Activated CD8-positive, alpha-beta T cell treated with anti-CD3 and anti-CD28 coated beads for 36 hours (primary cell): ENCODE measurements around the gene PCNX4. TPM values are rescaled to one million over a fixed set of nuclear protein-coding genes. Genes with fewer than 3 reads are reported as not detected.
"Not testable (repeated sequence)": the region's sequence is repeated elsewhere in the genome, so short reads cannot be mapped to it uniquely, and the experiment has no call there.

Source experiments
- ATAC-seq: fragments of 200-7000 bp; cut with Tn5 transposase; one replicate; pipeline ENCODE4 v1.10.0; 2021; ENCODE audit warnings: mild to moderate bottlenecking, moderate library complexity
- CTCF ChIA-PET: fragments of 350-600 bp; sonication (Branson Sonifier 250); formaldehyde crosslinking; loops from one replicate; lab custom pipeline; 2021; ENCODE audit warnings: antibody characterized with exemption; lab: Charles Lee
- POLR2A ChIA-PET: fragments of 350-600 bp; sonication (Branson Sonifier 250); formaldehyde crosslinking; loops from one replicate; lab custom pipeline; 2021; ENCODE audit warnings: antibody characterized with exemption; lab: Charles Lee
- DNase-seq: peaks from one replicate; pipeline ENCODE4 v3.0.0-alpha.2; 2020
- H3K27ac Mint-ChIP-seq: one replicate; pipeline ENCODE4 v1.8.0; 2021; ENCODE audit warnings: mild to moderate bottlenecking, mixed read lengths
- H3K27me3 Mint-ChIP-seq: one replicate; pipeline ENCODE4 v1.8.0; 2021; ENCODE audit warnings: mixed read lengths
- H3K36me3 Mint-ChIP-seq: one replicate; pipeline ENCODE4 v1.8.0; 2021; ENCODE audit warnings: low read depth, mixed read lengths
- H3K4me1 Mint-ChIP-seq: one replicate; pipeline ENCODE4 v1.8.0; 2021; ENCODE audit warnings: low read depth, mixed read lengths
- H3K4me3 Mint-ChIP-seq: one replicate; pipeline ENCODE4 v1.8.0; 2021; ENCODE audit warnings: mild to moderate bottlenecking, moderate library complexity, mixed read lengths
- H3K9me3 Mint-ChIP-seq: one replicate; pipeline ENCODE4 v1.8.0; 2021; ENCODE audit warnings: mixed read lengths
- intact Hi-C: fragments of 100-400 bp; cut with micrococcal nuclease; formaldehyde crosslinking; loops from one replicate; pipeline ENCODE4 v1.10.0; 2022
- total RNA-seq, 2 experiments: library from RNA; stranded (reverse); gene quantifications; one replicate each; pipeline ENCODE4 v1.2.3, GENCODE V29; 2021
- TF ChIP-seq, protein P1 (sequence below): fragments of 200-600 bp; IDR thresholded peaks from one replicate; pipeline ENCODE4 v1.8.0; 2022; ENCODE audit warnings: antibody characterized with exemption, mild to moderate bottlenecking

The PCNX4 gene
- total RNA-seq, 2 experiments from 2014 or later: 28.2 to 30.0 TPM

DNA sequence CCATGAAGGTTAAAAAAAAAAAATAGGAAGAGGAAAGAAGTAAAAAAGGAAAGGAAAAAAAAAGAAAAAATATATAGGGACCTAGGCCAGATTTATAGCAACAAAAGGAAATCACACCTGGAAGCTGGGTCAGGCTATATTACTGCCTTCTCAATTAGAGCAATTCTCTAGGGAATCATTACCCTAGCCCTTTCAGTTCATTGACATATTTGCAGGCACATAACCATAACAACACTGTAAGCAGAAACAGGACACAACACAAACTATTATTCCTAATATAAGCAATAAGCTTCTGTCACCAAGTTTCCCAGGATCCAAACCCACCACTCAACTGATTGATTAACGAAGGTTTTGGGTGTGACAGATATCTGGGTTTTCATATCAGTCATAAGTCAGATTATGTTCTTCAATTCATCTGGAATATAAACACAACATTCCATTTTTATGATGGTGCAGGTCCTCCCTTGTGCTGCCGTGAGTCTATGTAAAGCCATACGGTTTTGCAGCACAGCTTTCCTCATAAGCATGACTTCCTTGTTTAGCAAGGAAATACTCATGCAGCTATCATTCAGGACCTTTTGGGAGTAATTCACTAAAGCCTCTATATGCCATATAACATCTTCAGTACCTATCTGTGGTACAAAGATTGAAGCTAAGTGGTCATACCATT lies 4.2 kb downstream of the PCNX4 start:
- intact Hi-C loops: no loop called here
- Mint-ChIP-seq H3K36me3 (peaks cover 48% of the 10 kb centered on the region), H3K9me3 (no peaks in the 10 kb centered on the region), H3K27me3 (no peaks in the 10 kb centered on the region), H3K27ac (no peak overlapping the region), H3K4me1 (peaks cover 40% of the 10 kb centered on the region), H3K4me3 (no peak overlapping the region)
- TF ChIP-seq, protein P1, sequence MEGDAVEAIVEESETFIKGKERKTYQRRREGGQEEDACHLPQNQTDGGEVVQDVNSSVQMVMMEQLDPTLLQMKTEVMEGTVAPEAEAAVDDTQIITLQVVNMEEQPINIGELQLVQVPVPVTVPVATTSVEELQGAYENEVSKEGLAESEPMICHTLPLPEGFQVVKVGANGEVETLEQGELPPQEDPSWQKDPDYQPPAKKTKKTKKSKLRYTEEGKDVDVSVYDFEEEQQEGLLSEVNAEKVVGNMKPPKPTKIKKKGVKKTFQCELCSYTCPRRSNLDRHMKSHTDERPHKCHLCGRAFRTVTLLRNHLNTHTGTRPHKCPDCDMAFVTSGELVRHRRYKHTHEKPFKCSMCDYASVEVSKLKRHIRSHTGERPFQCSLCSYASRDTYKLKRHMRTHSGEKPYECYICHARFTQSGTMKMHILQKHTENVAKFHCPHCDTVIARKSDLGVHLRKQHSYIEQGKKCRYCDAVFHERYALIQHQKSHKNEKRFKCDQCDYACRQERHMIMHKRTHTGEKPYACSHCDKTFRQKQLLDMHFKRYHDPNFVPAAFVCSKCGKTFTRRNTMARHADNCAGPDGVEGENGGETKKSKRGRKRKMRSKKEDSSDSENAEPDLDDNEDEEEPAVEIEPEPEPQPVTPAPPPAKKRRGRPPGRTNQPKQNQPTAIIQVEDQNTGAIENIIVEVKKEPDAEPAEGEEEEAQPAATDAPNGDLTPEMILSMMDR: no peak
- no peak for ATAC-seq
- DNase-seq: no peak
- ChIA-PET POLR2A (interaction anchor here (0.8 to 1.5 kb wide), 3 partner anchors 14 to 153 kb away, joined by 3 to 4 read pairs (median 3); no protein-coding TSS in a partner anchor), CTCF (interaction anchor here (1.1 to 1.5 kb wide), 2 partner anchors 10 to 56 kb away, joined by 3 to 4 read pairs; no protein-coding TSS in a partner anchor)

- Mint-ChIP-seq H3K9me3 (no peaks in the 10 kb centered on the region), H3K4me3 (no peak overlapping the region), H3K27me3 (no peaks in the 10 kb centered on the region), H3K4me1 (peaks cover 52% of the 10 kb centered on the region), H3K27ac (no peak overlapping the region), H3K36me3 (peaks cover 46% of the 10 kb centered on the region)
- ChIA-PET POLR2A (no interaction called here), CTCF (no interaction called here)
- ATAC-seq (no peak), DNase-seq (no peak)
- intact Hi-C loops: no loop called here
- TF ChIP-seq, protein P1: no peak
Observed at GRCh38 chr14:60097974-60098373, 6.3 kb downstream of the PCNX4 start.

DNA sequence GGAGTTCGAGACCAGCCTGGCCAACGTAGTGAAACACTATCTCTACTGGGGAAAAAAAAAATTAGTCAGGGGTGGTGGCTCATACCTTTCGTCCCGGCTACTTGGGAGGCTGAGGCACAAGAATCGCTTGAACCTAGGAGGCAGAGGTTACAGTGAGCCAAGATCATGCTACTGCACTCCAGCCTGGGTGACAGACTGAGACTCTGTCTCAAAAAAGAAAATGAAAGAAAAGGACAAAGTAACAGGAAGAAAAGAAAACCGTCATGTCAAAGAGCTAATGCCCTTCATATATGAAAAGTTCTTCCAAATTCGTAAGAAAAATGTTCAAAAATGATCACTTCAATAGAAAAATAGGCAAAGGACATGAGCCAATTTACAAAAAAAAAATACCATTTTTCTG lies 8.1 kb downstream of the PCNX4 start:
- intact Hi-C loops: not testable (repeated sequence)

GRCh38 chr14:60101786-60102185 lies 10.1 kb downstream of the PCNX4 start:
- ATAC-seq (no peak), DNase-seq (no peak)
- no peak overlapping the region for H3K4me3 Mint-ChIP-seq
- intact Hi-C loops: no loop called here
- POLR2A ChIA-PET: no interaction called here
- H3K9me3 Mint-ChIP-seq: peaks cover 2% of the 10 kb centered on the region
- H3K27ac Mint-ChIP-seq: no peak overlapping the region
- peaks cover 38% of the 10 kb centered on the region for H3K36me3 Mint-ChIP-seq
- H3K4me1 Mint-ChIP-seq: peaks cover 40% of the 10 kb centered on the region
- TF ChIP-seq, protein P1: no peak
- H3K27me3 Mint-ChIP-seq: no peaks in the 10 kb centered on the region
- CTCF ChIA-PET: interaction anchor here (0.6 to 1.1 kb wide), 2 partner anchors 9 to 82 kb away, joined by 3 read pairs; no protein-coding TSS in a partner anchor

More for the DNA sequence above, 8.1 kb downstream of the PCNX4 start:
- Mint-ChIP-seq H3K4me1 (peaks cover 46% of the 10 kb centered on the region), H3K36me3 (peaks cover 44% of the 10 kb centered on the region)
- ATAC-seq, CTCF ChIA-PET, DNase-seq, H3K4me3 Mint-ChIP-seq, H3K27me3 Mint-ChIP-seq, POLR2A ChIA-PET, H3K27ac Mint-ChIP-seq, H3K9me3 Mint-ChIP-seq: not testable (repeated sequence)

- ATAC-seq (no peak), DNase-seq (no peak)
- H3K4me3 Mint-ChIP-seq: no peak overlapping the region
- peaks cover 2% of the 10 kb centered on the region for H3K9me3 Mint-ChIP-seq
- intact Hi-C loops: no loop called here
- ChIA-PET POLR2A (no interaction called here), CTCF (no interaction called here)
- peaks cover 33% of the 10 kb centered on the region for H3K36me3 Mint-ChIP-seq
- H3K27me3 Mint-ChIP-seq: no peaks in the 10 kb centered on the region
- no peak overlapping the region for H3K27ac Mint-ChIP-seq
- TF ChIP-seq, protein P1: no peak
- H3K4me1 Mint-ChIP-seq: peaks cover 40% of the 10 kb centered on the region
Observed at GRCh38 chr14:60102389-60102788, 10.7 kb downstream of the PCNX4 start.
